NCI-H69 (cell line): ENCODE data around the gene C14orf119.

Source experiments
- DNase-seq: peaks from one replicate; lab custom pipeline; 2025; lab: John Stamatoyannopoulos, UW

C14orf119 gene

GRCh38 chr14:23095196-23096108, at the start of gene C14orf119:
C14orf119 (plus strand) TSS chr14:23095505; CDS start chr14:23097659, 2,154 bp downstream.
- no peak for DNase-seq

- no peak for DNase-seq
Observed at GRCh38 chr14:23047034-23047634, 48.2 kb upstream of the C14orf119 start.

- DNase-seq = no peak
Observed at GRCh38 chr14:23047751-23048693, 47.3 kb upstream of the C14orf119 start.

- no peak for DNase-seq
Observed at GRCh38 chr14:23049011-23049410, 46.3 kb upstream of the C14orf119 start.

- DNase-seq = no peak
Observed at GRCh38 chr14:23051141-23052057, 43.9 kb upstream of the C14orf119 start.

GRCh38 chr14:23052182-23052623, 43.1 kb upstream of the C14orf119 start:
- DNase-seq = no peak

- DNase-seq = no peak
Observed at GRCh38 chr14:23052671-23053070, 42.6 kb upstream of the C14orf119 start.

- DNase-seq = no peak
Observed at GRCh38 chr14:23053426-23053825, 41.9 kb upstream of the C14orf119 start.

GRCh38 chr14:23054000-23054811, 41.1 kb upstream of the C14orf119 start:
- DNase-seq = no peak

GRCh38 chr14:23055147-23055550, 40.2 kb upstream of the C14orf119 start:
- DNase-seq = no peak

- DNase-seq = no peak
Observed at GRCh38 chr14:23055621-23056144, 39.6 kb upstream of the C14orf119 start.

- no peak for DNase-seq
Observed at GRCh38 chr14:23056145-23056955, 39.0 kb upstream of the C14orf119 start.

GRCh38 chr14:23056956-23057756, 38.1 kb upstream of the C14orf119 start, which contains the start of gene CDH24:
CDH24 (minus strand) TSS chr14:23057520; CDS start chr14:23055733, 1,787 bp downstream.
- DNase-seq = no peak

GRCh38 chr14:23057757-23058653, 37.3 kb upstream of the C14orf119 start:
- DNase-seq = no peak

GRCh38 chr14:23058654-23059504, 36.4 kb upstream of the C14orf119 start:
- DNase-seq = no peak
